Stimulated activated naive CD4-positive, alpha-beta T cell (primary cell): ENCODE data around the gene BLM.

Experiments used
- DNase-seq, 6 experiments: peaks; one replicate each; lab custom pipeline; 2025; lab: John Stamatoyannopoulos, UW

Gene BLM

DNA sequence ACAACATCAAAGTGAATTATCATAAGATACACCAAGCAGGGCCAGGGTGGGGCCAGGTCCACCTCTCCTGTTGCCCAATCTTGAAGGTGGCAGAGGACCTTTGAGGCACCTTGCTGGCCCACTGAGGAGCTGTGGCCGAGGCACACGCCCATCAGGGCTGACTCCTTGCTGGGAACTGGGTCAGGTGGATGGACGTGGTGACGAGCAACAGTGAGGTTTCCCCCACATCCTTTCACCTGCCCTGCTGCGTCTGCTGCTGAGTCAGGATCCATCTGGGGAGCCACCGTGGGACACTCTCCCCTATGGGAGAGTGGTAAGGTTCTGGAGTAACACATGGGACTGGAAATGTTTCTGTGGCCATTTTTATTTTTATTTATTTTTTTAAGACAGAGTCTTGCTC is 134.0 kb downstream of the BLM start:
- no peak for DNase-seq

DNA sequence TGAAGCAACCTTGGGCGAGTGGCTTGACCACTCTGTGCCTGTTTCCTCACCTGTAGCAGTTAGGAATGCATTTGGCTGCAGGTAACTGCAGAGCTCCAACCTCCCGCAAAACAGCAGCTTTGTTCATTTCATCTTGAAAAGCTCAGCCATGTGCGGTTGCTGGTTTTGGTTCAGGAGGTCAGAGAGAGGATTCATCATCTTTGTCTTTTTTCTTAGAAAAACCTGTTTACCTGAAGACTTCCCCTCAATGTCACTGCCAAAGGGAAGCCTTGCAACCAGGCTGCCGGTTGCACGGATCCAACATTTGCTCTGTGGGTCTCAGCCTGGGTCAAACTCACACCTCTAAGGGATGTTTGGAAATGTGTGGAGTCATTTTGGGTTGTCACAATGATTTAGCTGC is 134.8 kb downstream of the BLM start:
- DNase-seq, result no peak

GRCh38 chr15:90855139-90855538 is 138.0 kb downstream of the BLM start:
- no peak for DNase-seq

GRCh38 chr15:90857337-90857736 is 140.2 kb downstream of the BLM start:
- DNase-seq, result no peak

DNA sequence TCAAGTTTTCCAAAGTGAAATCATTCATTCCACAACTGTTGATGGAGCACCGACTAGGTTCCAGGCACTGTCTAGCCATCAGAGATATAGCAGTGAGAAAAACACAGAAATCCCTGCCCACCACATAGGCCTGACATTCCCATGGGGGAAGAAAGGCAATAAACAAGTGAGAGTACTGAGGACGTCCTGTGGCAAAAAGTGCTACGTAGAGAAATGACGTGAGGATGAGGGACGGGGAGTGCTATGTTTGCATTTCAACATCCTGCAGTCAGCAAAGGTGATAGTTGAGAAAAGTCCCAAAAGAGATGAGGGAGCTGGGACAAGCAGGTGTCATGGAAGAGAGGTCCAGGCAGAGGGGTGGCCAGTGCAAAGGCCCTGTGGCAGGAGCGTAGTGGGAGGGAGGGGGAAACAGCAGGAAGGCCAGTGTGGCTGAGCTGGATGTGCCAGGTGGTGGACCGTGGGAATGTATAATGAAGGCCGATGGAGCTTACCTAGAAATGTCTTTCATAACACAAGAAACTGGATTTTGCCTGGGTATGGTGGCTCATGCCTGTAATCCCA is 140.8 kb downstream of the BLM start:
- DNase-seq, result no peak

GRCh38 chr15:90859234-90860131 is 142.3 kb downstream of the BLM start:
- no peak for DNase-seq

DNA sequence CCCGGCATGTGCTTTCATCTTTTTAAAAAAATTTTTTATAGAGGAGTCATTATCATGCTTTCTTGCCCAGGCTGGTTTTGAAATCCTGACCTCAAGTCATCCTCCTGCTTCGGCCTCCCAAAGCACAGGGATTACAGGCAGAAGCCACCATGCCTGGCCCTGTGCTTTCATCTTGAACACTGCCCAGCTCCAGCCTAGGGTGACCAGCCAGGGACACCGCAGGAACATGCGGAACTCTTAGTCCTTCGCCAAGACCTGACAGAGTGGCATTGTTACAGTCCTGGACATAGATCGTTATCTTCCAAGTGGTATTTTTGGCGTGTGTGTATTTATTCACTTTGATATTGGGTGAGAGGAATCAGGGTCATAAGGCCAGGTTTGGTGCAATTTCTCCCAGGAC is 143.3 kb downstream of the BLM start:
- DNase-seq, result no peak

DNA sequence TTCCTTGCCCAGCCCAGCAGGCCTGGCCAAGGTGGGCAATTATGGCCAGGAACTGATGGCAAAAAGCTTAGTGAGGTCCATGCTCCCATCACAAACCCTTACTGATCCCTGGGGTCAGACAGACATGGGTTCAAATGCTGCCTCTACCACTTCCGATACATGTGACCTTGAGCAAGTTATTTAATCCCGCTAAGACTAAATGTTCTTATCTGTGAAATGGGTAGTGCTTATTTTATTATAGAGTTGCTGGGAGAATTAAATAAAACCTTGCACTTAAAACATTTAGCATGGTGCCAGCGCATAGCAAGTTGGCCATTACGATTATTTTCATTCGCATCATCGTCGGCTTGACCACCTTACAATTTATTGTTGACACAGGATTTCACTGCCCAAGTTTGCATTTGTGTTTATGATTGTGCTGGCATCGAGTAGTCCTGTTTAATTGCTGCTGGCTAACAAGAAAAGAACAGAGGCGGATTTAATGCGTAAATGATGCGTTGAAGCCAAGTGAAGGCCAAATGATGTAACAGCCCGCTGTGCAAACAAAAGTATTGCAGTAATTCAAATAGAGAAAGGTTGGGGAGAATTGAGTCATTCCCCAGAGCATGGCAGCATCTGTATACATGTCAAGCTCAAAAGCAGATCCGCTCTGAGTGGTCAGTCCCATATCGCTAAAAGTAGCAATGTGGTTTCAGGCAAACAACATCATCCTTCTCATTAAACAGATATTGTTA is 144.0 kb downstream of the BLM start:
- no peak for DNase-seq

DNA sequence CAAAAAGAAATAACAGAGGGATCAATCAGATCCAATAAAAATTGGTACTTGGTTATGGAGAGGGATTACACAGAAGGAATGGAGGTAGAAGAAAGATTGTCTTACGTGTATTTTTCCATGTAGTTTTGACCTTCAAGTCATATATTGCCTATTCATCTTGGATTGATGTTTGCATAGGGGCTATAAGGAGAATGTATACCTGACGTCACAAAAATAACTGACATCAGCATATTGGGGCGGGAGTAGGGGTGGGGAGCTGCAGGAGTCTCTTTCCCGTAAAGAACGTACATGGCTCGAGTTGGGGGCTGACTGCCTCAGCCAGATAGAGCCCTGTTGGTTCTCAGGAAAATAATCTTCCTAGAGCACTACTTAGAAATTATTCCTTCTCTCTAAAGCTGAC is 145.3 kb downstream of the BLM start:
- DNase-seq, result no peak

DNA sequence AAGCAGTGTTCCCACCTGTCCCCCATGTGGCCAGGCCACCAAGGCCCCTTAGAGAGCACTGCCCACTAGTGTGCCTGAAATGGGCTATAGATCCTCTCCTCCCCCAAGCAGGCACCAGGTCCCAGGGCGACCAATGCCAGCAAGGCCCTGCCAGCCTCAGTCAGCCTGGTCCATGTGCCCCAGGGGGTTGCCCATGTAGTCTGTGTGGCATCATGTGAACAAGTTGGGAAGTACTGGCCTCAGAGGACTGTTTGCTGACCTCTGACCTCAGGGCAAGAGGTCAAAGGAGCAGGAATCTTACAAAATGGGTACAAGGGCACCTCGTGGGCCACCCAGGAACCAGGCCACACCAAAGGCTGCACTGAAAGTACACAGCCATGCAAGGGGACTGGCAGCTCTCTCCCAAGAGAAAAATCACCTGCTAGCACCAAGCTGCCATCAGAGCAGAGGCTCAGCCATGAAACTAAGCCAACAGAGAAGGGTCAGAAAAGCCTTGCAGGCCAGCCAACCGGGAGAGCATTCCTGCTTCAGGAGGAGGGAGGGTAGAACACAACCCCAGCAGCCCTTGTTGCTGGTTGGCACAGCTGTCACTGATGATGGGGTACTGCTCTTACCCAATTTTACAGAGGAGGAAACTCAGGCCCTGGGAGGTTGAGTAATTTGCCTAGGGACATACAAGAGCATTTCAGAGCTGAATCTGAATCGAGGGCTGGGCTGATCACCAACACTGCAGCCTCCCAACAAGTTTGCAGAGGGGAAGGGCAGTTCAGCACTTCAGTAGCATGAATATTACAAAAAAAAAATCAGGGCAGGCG is 146.0 kb downstream of the BLM start:
- DNase-seq, result no peak

GRCh38 chr15:90863987-90864386 is 146.8 kb downstream of the BLM start:
- DNase-seq, result no peak

DNA sequence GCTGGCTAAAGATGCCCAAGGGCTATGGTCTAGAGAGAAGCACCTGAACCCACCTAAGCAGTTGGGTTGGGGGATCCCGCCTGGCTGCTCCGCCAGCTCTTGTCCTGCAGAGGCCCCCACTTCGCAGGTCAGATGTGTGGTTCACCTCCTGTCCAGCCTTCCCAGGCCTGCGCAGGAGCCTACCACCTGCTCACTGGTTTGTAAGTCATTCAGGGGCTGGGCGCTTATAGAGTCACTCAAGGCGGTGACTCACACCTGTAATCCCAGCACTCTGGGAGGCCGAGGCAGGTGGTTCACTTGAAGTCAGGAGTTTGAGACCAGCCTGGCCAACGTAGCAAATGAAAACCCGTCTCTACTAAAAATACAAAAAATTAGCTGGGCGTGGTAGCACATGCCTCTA is 147.4 kb downstream of the BLM start:
- no peak for DNase-seq

- DNase-seq, result no peak
Measured at GRCh38 chr15:90865702-90866101, 148.6 kb downstream of the BLM start.
